ENCODE data around the gene CUBN. TPM values are rescaled to one million over a fixed set of nuclear protein-coding genes. Genes with fewer than 3 reads are reported as not detected.

The CUBN gene
- total RNA-seq, 3 donors from 2014 or later (not counting 1 experiment from before 2014, with no cell fraction given) = 4.7 to 5.6 (median 5.1) TPM

DNA sequence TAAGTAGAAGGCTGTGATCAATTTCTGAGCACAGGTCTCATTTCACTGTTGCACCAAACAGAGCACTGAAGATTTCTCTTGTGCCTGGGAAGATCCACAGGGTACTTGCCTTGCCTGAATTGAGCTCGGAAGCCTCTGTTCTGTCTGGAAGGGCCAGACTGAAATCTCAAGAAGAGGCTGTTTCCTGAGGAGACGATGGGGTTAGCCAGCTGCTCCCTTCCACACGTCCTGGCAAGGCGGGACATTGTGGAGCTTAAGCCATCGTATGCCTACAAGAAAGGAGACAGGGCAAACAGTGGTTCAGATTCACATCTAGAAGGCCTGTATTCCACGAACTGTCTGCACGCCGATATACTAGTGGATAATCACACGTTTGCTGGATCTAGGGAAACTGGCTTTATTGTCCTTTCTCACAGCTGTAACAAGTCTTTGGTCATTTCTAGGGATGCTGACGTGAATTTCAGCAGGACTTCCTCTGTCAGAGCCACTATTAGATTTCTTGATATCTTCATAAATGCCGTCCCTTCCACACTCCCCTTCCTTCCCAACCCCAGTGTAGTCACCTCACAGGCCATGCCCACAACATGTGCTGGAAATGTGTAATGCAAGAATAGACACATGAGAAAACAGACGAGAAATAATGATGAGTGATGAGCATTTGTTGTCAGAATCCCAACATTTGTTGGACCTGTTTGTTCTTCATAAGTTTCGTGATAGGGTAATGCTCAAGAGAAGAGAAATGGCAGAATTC is 175.2 kb downstream of the CUBN start:
- no peak overlapping the region for H3K4me3 Mint-ChIP-seq
- Histone ChIP-seq H3K9me3 (ENCODE audit: control insufficient read depth, insufficient read depth, low read length) (no peaks in the 10 kb centered on the region), H3K36me3 (ENCODE audit: control insufficient read depth, insufficient read depth, low read length) (no peaks in the 10 kb centered on the region), H3K27ac (ENCODE audit: low read length) (no peak overlapping the region), H3K27me3 (ENCODE audit: control insufficient read depth, insufficient read depth, low read length) (no peaks in the 10 kb centered on the region), H3K4me1 (ENCODE audit: control insufficient read depth, insufficient read depth, low read length) (no peaks in the 10 kb centered on the region), H3K4me3 (ENCODE audit: low read length) (no peak overlapping the region)
- no peak for DNase-seq
- ATAC-seq = no peak
- TF ChIP-seq, protein P1, sequence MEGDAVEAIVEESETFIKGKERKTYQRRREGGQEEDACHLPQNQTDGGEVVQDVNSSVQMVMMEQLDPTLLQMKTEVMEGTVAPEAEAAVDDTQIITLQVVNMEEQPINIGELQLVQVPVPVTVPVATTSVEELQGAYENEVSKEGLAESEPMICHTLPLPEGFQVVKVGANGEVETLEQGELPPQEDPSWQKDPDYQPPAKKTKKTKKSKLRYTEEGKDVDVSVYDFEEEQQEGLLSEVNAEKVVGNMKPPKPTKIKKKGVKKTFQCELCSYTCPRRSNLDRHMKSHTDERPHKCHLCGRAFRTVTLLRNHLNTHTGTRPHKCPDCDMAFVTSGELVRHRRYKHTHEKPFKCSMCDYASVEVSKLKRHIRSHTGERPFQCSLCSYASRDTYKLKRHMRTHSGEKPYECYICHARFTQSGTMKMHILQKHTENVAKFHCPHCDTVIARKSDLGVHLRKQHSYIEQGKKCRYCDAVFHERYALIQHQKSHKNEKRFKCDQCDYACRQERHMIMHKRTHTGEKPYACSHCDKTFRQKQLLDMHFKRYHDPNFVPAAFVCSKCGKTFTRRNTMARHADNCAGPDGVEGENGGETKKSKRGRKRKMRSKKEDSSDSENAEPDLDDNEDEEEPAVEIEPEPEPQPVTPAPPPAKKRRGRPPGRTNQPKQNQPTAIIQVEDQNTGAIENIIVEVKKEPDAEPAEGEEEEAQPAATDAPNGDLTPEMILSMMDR (IDR thresholded peaks at IDR 0.05) = no peak
- H3K27ac Mint-ChIP-seq = no peak overlapping the region
- intact Hi-C loops (cut with micrococcal nuclease) = no loop called here
- 95% methylated on average over 13 of the region's 13 CpGs for WGBS (ENCODE audit: insufficient coverage)
- H3K27me3 Mint-ChIP-seq (ENCODE audit: low read depth in 2 of 2) = no peaks in the 10 kb centered on the region
- H3K9me3 Mint-ChIP-seq = no peaks in the 10 kb centered on the region
- no peaks in the 10 kb centered on the region for H3K36me3 Mint-ChIP-seq
- no peaks in the 10 kb centered on the region for H3K4me1 Mint-ChIP-seq

- WGBS (ENCODE audit: insufficient coverage) = 90% methylated on average over 4 of the region's 5 CpGs
- Mint-ChIP-seq H3K36me3 (no peaks in the 10 kb centered on the region), H3K27me3 (ENCODE audit: low read depth in 2 of 2) (no peaks in the 10 kb centered on the region), H3K9me3 (no peaks in the 10 kb centered on the region), H3K4me1 (no peaks in the 10 kb centered on the region), H3K27ac (no peak overlapping the region), H3K4me3 (no peak overlapping the region)
- ATAC-seq = no peak
- H3K27ac ChIP-seq (ENCODE audit: low read length) = no peak overlapping the region
- DNase-seq = no peak
- H3K4me1 ChIP-seq (ENCODE audit: control insufficient read depth, insufficient read depth, low read length) = no peaks in the 10 kb centered on the region
- no peak overlapping the region for H3K4me3 ChIP-seq (ENCODE audit: low read length)
- H3K36me3 ChIP-seq (ENCODE audit: control insufficient read depth, insufficient read depth, low read length) = no peaks in the 10 kb centered on the region
- H3K27me3 ChIP-seq (ENCODE audit: control insufficient read depth, insufficient read depth, low read length) = no peaks in the 10 kb centered on the region
- intact Hi-C loops (cut with micrococcal nuclease) = no loop called here
- no peaks in the 10 kb centered on the region for H3K9me3 ChIP-seq (ENCODE audit: control insufficient read depth, insufficient read depth, low read length)
- TF ChIP-seq, protein P1 (IDR thresholded peaks at IDR 0.05) = no peak
Observed at GRCh38 chr10:16953270-16953669, 176.3 kb downstream of the CUBN start.

DNA sequence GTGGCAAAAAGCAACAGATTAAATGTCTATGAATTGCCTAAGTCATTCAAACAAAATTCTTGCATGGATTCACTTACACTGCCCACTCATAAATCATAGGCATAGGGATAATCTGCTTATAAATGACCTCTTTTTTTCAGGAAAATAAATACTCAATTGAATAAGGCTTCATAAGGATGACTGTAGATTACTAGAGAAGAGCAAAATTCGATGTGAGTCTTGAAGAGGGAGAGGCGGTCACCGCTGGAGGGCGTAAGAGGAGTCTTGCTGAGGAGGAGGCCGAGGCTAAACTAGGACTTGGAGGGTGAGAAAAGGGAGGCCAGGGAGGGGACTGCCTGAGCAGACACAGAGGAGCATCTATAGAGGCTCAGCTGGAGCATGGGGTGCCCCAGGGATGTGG is 177.0 kb downstream of the CUBN start:
- no peaks in the 10 kb centered on the region for H3K4me1 ChIP-seq (ENCODE audit: control insufficient read depth, insufficient read depth, low read length)
- H3K4me3 ChIP-seq (ENCODE audit: low read length) = no peak overlapping the region
- intact Hi-C loops (cut with micrococcal nuclease) = no loop called here
- H3K27ac Mint-ChIP-seq = no peak overlapping the region
- no peaks in the 10 kb centered on the region for H3K9me3 ChIP-seq (ENCODE audit: control insufficient read depth, insufficient read depth, low read length)
- no peaks in the 10 kb centered on the region for H3K36me3 Mint-ChIP-seq
- H3K4me3 Mint-ChIP-seq = no peak overlapping the region
- TF ChIP-seq, protein P1 (IDR thresholded peaks at IDR 0.05) = no peak
- H3K36me3 ChIP-seq (ENCODE audit: control insufficient read depth, insufficient read depth, low read length) = no peaks in the 10 kb centered on the region
- H3K27me3 Mint-ChIP-seq (ENCODE audit: low read depth in 2 of 2) = no peaks in the 10 kb centered on the region
- no peaks in the 10 kb centered on the region for H3K9me3 Mint-ChIP-seq
- H3K27me3 ChIP-seq (ENCODE audit: control insufficient read depth, insufficient read depth, low read length) = no peaks in the 10 kb centered on the region
- DNase-seq (no peak), ATAC-seq (no peak)
- no peak overlapping the region for H3K27ac ChIP-seq (ENCODE audit: low read length)
- 92% methylated on average over 5 of the region's 5 CpGs for WGBS (ENCODE audit: insufficient coverage)
- no peaks in the 10 kb centered on the region for H3K4me1 Mint-ChIP-seq

DNA sequence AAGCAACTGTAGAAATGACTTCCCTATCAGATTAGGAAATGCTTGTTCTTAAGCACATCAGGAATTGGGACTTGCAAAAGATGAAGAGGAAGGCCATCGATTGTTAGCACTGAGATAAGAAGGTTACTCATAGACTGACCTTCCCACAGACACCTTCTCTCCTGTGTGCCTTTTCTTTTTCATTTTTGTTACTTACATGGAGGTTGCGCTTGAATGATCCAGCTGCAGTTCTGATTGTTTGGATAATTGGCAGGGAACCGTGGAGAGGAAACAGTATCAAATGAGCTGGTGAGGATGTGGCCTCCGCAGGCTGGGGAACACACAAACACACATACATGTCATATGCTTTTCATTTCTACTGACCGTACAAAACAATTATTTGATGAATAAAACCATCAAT is 177.5 kb downstream of the CUBN start:
- H3K4me1 Mint-ChIP-seq = no peaks in the 10 kb centered on the region
- no peaks in the 10 kb centered on the region for H3K9me3 Mint-ChIP-seq
- Histone ChIP-seq H3K9me3 (ENCODE audit: control insufficient read depth, insufficient read depth, low read length) (no peaks in the 10 kb centered on the region), H3K4me1 (ENCODE audit: control insufficient read depth, insufficient read depth, low read length) (no peaks in the 10 kb centered on the region), H3K27me3 (ENCODE audit: control insufficient read depth, insufficient read depth, low read length) (no peaks in the 10 kb centered on the region), H3K27ac (ENCODE audit: low read length) (no peak overlapping the region), H3K36me3 (ENCODE audit: control insufficient read depth, insufficient read depth, low read length) (no peaks in the 10 kb centered on the region), H3K4me3 (ENCODE audit: low read length) (no peak overlapping the region)
- H3K36me3 Mint-ChIP-seq = no peaks in the 10 kb centered on the region
- no peak for DNase-seq
- no peaks in the 10 kb centered on the region for H3K27me3 Mint-ChIP-seq (ENCODE audit: low read depth in 2 of 2)
- H3K4me3 Mint-ChIP-seq = no peak overlapping the region
- intact Hi-C loops (cut with micrococcal nuclease) = no loop called here
- WGBS (ENCODE audit: insufficient coverage) = 55% methylated on average over 5 of the region's 5 CpGs
- ATAC-seq = no peak
- TF ChIP-seq, protein P1 (IDR thresholded peaks at IDR 0.05) = no peak
- H3K27ac Mint-ChIP-seq = no peak overlapping the region

Data from natural killer cell (primary cell).